OCI-LY3 (cell line): ENCODE results near the gene DDX49.
"Not testable (repeated sequence)": the region's sequence is repeated elsewhere in the genome, so short reads cannot be mapped to it uniquely, and the experiment has no call there.

Source experiments
- H2AFZ ChIP-seq: fragments of 200-600, 300-600 bp; shearing (Covaris generic); 2 replicates; pipeline ENCODE4 v1.6.0; 2014; ENCODE audit warnings: antibody characterized with exemption, low read depth, low read length
- H3K27ac ChIP-seq: fragments of 200-600, 300-600 bp; sonication (generic); 2 replicates; pipeline ENCODE4 v1.5.1; 2014; ENCODE audit warnings: mild to moderate bottlenecking, low read length, moderate library complexity, mixed read lengths
- H3K27me3 ChIP-seq: fragments of 200-600, 300-600 bp; sonication (generic); 2 replicates; pipeline ENCODE4 v1.6.1; 2014; ENCODE audit warnings: low read depth, low read length, mixed read lengths
- H3K36me3 ChIP-seq: fragments of 200-600, 300-600 bp; sonication (generic); replicated peaks from 2 replicates; pipeline ENCODE3; 2014; ENCODE audit warnings: low read depth, low read length, mixed read lengths
- H3K4me1 ChIP-seq: fragments of 300-600, 200-600 bp; sonication (generic); 2 replicates; pipeline ENCODE4 v1.6.1; 2014; ENCODE audit warnings: low read length, mixed read lengths
- H3K4me2 ChIP-seq: fragments of 200-600, 300-600 bp; sonication (generic); 2 replicates; pipeline ENCODE4 v1.6.1; 2014; ENCODE audit warnings: low read length, mixed read lengths
- H3K4me3 ChIP-seq: fragments of 300-600, 200-600 bp; sonication (generic); 2 replicates; pipeline ENCODE4 v1.5.1; 2014; ENCODE audit warnings: antibody characterized with exemption, mild to moderate bottlenecking, low read length, moderate library complexity
- H3K79me2 ChIP-seq: fragments of 300-600, 200-600 bp; shearing (Covaris generic); 2 replicates; pipeline ENCODE4 v1.6.1; 2014; ENCODE audit warnings: mild to moderate bottlenecking, low read length, mixed read lengths
- H3K9ac ChIP-seq: fragments of 300-600, 200-600 bp; shearing (Covaris generic); 2 replicates; pipeline ENCODE4 v1.6.0; 2014; ENCODE audit warnings: mild to moderate bottlenecking, low read length, moderate library complexity
- H3K9me3 ChIP-seq: fragments of 200-600, 300-600 bp; shearing (Covaris generic); 2 replicates; pipeline ENCODE4 v1.6.1; 2014; ENCODE audit warnings: low read length, mixed read lengths; ENCODE audit not compliant: insufficient read depth
- H4K20me1 ChIP-seq: fragments of 200-600, 300-600 bp; sonication (generic); 2 replicates; pipeline ENCODE4 v1.6.1; 2016; ENCODE audit warnings: low read length, mixed read lengths; ENCODE audit not compliant: insufficient read depth
- EZH2phosphoT487 ChIP-seq: fragments of 200-600 bp; shearing (Covaris generic); IDR thresholded peaks from 2 replicates; pipeline ENCODE4 v1.6.1; 2018; ENCODE audit warnings: antibody characterized with exemption, mixed run types, low read depth
- TF ChIP-seq, protein P1 (sequence below): fragments of 200-600, 300-600 bp; sonication (generic); IDR thresholded peaks from 2 replicates; pipeline ENCODE4 v1.5.1; 2014; ENCODE audit warnings: antibody characterized with exemption, low read length, low read depth

The DDX49 gene

DNA sequence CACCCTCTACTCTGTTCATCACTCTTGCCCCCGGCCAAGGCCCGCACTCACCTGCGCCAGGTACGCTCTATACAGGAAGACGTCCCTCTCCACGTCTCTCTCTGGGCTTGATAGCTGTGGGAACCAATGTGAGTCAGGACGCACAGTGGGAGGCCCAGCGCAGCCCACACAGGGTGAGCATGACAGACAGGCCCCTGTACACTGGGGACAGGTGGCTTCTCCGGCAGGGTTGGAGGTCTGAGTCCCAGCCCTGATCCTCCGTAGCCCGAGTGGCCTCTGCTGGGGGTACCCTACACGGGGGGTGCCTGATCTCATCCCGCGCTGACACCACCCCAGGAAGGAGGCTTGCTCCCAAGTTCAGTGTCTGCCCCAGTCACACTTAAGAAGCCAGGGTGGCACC, 6.6 kb upstream of the DDX49 start:
- peaks cover 46% of the 10 kb centered on the region for H3K79me2 ChIP-seq

DNA sequence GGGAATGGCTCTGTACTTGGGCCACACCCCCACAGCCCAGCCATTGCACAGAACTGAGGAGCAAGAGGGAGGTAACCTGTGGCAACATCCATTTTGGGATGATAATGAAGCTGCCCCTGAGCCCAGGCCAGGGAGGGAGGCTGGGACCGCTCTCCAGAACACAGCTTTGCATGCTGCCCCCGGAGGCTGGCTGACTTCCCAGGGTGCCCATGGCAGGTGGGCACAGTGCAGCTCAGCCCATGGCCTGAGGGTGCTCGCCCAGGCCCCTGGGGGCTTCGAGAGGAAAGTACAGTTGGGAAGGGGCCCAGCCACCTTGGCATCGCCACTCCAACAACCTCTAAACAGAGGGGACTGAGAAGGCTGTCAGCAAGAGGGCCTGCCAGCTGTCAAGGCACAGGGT, 6.0 kb upstream of the DDX49 start:
- Histone ChIP-seq H3K27ac (no peak overlapping the region), H3K9ac (no peak overlapping the region), H2AFZ (no peak overlapping the region), H3K4me2 (no peak overlapping the region), H3K79me2 (peaks cover 52% of the 10 kb centered on the region), H3K4me1 (peaks cover 7% of the 10 kb centered on the region; the same call in 1 of the 2 replicates), H3K36me3 (peaks cover 39% of the 10 kb centered on the region), H3K4me3 (no peak overlapping the region), H3K9me3 (no peaks in the 10 kb centered on the region), H3K27me3 (no peaks in the 10 kb centered on the region), H4K20me1 (peaks cover 14% of the 10 kb centered on the region; the same call in 1 of the 2 replicates)
- no peak for TF ChIP-seq EZH2phosphoT487
- TF ChIP-seq, protein P1, sequence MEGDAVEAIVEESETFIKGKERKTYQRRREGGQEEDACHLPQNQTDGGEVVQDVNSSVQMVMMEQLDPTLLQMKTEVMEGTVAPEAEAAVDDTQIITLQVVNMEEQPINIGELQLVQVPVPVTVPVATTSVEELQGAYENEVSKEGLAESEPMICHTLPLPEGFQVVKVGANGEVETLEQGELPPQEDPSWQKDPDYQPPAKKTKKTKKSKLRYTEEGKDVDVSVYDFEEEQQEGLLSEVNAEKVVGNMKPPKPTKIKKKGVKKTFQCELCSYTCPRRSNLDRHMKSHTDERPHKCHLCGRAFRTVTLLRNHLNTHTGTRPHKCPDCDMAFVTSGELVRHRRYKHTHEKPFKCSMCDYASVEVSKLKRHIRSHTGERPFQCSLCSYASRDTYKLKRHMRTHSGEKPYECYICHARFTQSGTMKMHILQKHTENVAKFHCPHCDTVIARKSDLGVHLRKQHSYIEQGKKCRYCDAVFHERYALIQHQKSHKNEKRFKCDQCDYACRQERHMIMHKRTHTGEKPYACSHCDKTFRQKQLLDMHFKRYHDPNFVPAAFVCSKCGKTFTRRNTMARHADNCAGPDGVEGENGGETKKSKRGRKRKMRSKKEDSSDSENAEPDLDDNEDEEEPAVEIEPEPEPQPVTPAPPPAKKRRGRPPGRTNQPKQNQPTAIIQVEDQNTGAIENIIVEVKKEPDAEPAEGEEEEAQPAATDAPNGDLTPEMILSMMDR = no peak

More for the DNA sequence above, 6.6 kb upstream of the DDX49 start:
- Histone ChIP-seq H3K4me2 (no peak overlapping the region), H3K27me3 (no peaks in the 10 kb centered on the region), H3K27ac (no peak overlapping the region), H3K4me1 (peaks cover 4% of the 10 kb centered on the region; the same call in 1 of the 2 replicates), H3K9ac (no peak overlapping the region), H3K4me3 (no peak overlapping the region), H2AFZ (no peak overlapping the region), H3K36me3 (peaks cover 40% of the 10 kb centered on the region), H4K20me1 (peaks cover 14% of the 10 kb centered on the region; the same call in 1 of the 2 replicates), H3K9me3 (no peaks in the 10 kb centered on the region)
- TF ChIP-seq, protein P1 = no peak
- no peak for TF ChIP-seq EZH2phosphoT487

- Histone ChIP-seq H3K36me3 (peaks cover 32% of the 10 kb centered on the region), H3K4me2 (no peak overlapping the region), H3K9me3 (no peaks in the 10 kb centered on the region), H3K79me2 (peaks cover 70% of the 10 kb centered on the region), H3K4me1 (peaks cover 12% of the 10 kb centered on the region), H4K20me1 (peaks cover 14% of the 10 kb centered on the region; the same call in 1 of the 2 replicates), H3K27ac (no peak overlapping the region), H3K4me3 (no peak overlapping the region), H3K27me3 (no peaks in the 10 kb centered on the region), H2AFZ (no peak overlapping the region), H3K9ac (no peak overlapping the region)
- TF ChIP-seq, protein P1 = peak; percentile 49
- no peak for TF ChIP-seq EZH2phosphoT487
Measured at GRCh38 chr19:18915639-18916038, 3.9 kb upstream of the DDX49 start.

DNA sequence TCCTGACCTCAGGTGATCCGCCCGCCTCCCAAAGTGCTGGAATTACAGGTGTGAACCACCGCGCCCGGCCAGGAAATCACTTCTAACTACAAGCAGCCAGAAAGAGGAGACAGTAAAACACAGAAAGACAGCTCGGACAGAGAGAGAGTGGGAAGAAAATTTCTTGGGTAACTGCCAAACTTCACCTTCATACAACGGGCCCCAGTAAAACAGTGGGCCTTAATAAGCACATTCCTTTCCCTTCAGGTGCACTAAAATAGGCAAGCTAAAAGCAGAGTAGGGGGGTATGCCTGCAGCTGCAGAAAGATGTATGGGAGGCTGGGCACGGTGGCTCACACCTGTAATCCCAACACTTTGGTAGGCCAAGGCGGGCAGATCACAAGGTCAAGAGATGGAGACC, 1.9 kb upstream of the DDX49 start:
- H3K4me3 ChIP-seq = peak overlapping the region; percentile 85; the same call in 1 of the 2 replicates
- H3K9me3 ChIP-seq, H3K4me2 ChIP-seq, H3K27me3 ChIP-seq, H3K9ac ChIP-seq, H2AFZ ChIP-seq, H3K27ac ChIP-seq: not testable (repeated sequence)
- peaks cover 35% of the 10 kb centered on the region for H3K36me3 ChIP-seq
- peaks cover 14% of the 10 kb centered on the region; the same call in 1 of the 2 replicates for H4K20me1 ChIP-seq
- peaks cover 13% of the 10 kb centered on the region for H3K4me1 ChIP-seq
- peaks cover 81% of the 10 kb centered on the region for H3K79me2 ChIP-seq
